AG04449 (cell line): Measurements from ENCODE around the gene GARIN5B.
"Not testable (repeated sequence)": the region's sequence is repeated elsewhere in the genome, so short reads cannot be mapped to it uniquely, and the experiment has no call there.

Experiments used
- CTCF ChIA-PET: fragments of 350-600 bp; formaldehyde crosslinking; extraction: SDS; loops from one replicate; lab custom pipeline; 2021; ENCODE audit warnings: antibody characterized with exemption; lab: Yijun Ruan, JAX
- POLR2A ChIA-PET: fragments of 400-600, 350-600 bp; formaldehyde crosslinking; extraction: SDS; loops from one replicate; lab custom pipeline; 2020; ENCODE audit warnings: antibody characterized with exemption, inconsistent platforms; lab: Yijun Ruan, JAX
- DNase-seq: peaks from one replicate; pipeline ENCODE4 v3.0.0-alpha.2; 2010; ENCODE audit warnings: low read depth, low spot score
- H3K4me3 ChIP-seq: 2 replicates; pipeline ENCODE4 v1.5.1; 2011; ENCODE audit warnings: low read depth, mild to moderate bottlenecking, control low read depth, low read length
- CTCF ChIP-seq: IDR thresholded peaks from one replicate; pipeline ENCODE4 v1.5.1; 2011; ENCODE audit warnings: mild to moderate bottlenecking, moderate library complexity, low read length, control low read depth, inconsistent platforms; ENCODE audit not compliant: insufficient read depth; ENCODE audit errors: missing control alignments

The GARIN5B gene

GRCh38 chr19:55333870-55334269, 29.2 kb downstream of the GARIN5B start:
- POLR2A ChIA-PET = no interaction called here
- CTCF ChIA-PET = interaction anchor here (0.6 kb wide), 1 partner anchor 41 kb away, joined by 4 read pairs; no protein-coding TSS in a partner anchor
- H3K4me3 ChIP-seq = no peak overlapping the region
- no peak for DNase-seq
- TF ChIP-seq CTCF = no peak

DNA sequence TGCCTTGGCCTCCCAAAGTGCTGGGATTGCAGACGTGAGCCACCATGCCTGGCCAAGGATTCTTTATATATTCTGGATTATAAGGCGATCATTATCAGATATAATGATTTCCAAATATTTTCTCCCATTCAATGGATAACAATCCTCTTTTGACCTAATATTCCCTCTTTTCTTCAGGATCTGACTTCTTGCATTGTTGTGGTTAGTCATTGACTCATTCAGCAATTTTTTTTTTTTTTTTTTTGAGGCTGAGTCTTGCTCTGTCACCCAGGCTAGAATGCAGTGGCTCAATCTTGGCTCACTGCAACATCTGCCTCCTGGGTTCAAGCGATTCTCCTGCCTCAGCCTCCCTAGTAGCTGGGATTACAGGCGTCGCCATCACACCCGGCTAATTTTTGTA, 33.3 kb downstream of the GARIN5B start:
- CTCF ChIA-PET = interaction anchor here (0.7 to 1.3 kb wide), 2 partner anchors 9 to 11 kb away, joined by 3 to 4 read pairs; no protein-coding TSS in a partner anchor
- POLR2A ChIA-PET, DNase-seq, H3K4me3 ChIP-seq: not testable (repeated sequence)

GRCh38 chr19:55328774-55329318, 34.2 kb downstream of the GARIN5B start:
- CTCF ChIA-PET, POLR2A ChIA-PET, DNase-seq, H3K4me3 ChIP-seq: not testable (repeated sequence)

GRCh38 chr19:55325172-55325571, 37.9 kb downstream of the GARIN5B start, which contains the start of gene TMEM150B:
Gene TMEM150B, minus strand, starts transcription at chr19:55325341. Its CDS starts 4,305 bp downstream, at chr19:55321036.
- no peak for DNase-seq
- ChIA-PET POLR2A (no interaction called here), CTCF (interaction anchor here (0.9 to 14.1 kb wide), 2 partner anchors 22 to 32 kb away, joined by 5 to 135 read pairs; no protein-coding TSS in a partner anchor)
- no peak for TF ChIP-seq CTCF
- H3K4me3 ChIP-seq = no peak within 1 kb of the TSS

- no peak overlapping the region for H3K4me3 ChIP-seq
- ChIA-PET CTCF (interaction anchor here (0.9 to 14.1 kb wide), 3 partner anchors 10 to 32 kb away, joined by 3 to 135 read pairs (median 5); no protein-coding TSS in a partner anchor), POLR2A (no interaction called here)
- TF ChIP-seq CTCF = no peak
- no peak for DNase-seq
These were observed 38.4 kb downstream of the GARIN5B start for GRCh38 chr19:55324662-55325061.

- no peak for DNase-seq
- no peak for TF ChIP-seq CTCF
- ChIA-PET POLR2A (interaction anchor here (0.7 kb wide), 2 partner anchors 63 to 86 kb away, joined by 3 read pairs; partner anchors contain the start of gene UBE2S), CTCF (interaction anchor here (1.3 to 14.1 kb wide), 4 partner anchors 10 to 61 kb away, joined by 3 to 135 read pairs (median 5); partner anchors contain the start of gene TMEM238)
- no peak overlapping the region for H3K4me3 ChIP-seq
These were observed 40.7 kb downstream of the GARIN5B start for GRCh38 chr19:55322204-55322885.
